ENCODE measurements around the gene OR52B2. TPM values are rescaled to one million over a fixed set of nuclear protein-coding genes. Genes with fewer than 3 reads are reported as not detected.

The OR52B2 gene
- total RNA-seq, result not detected

DNA sequence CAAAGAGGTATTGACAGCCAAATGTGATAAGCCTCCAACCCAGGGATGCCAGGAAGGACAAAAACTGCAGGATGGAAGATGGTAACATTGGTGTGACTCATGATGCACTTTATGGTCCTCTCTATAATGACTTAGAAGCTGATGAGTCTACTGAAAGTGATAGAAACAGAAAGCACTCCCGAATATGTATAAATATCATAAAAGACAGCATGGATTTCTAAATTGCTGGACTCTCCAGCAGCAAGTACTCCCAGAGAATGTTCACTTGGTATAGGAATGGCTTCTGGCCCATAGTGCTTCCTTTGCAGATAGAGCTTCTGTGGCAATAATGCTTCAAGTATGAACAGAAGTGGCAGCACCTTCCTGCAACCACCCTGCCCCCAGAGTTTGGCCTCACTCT lies at the start of gene OR52B2:
TSS of gene OR52B2 (minus strand) at position 101 of the 400 bp plus-strand sequence. CDS start at position 101, 0 bp downstream.
- WGBS, 2 donors, result 77 to 100% methylated on average over 1 of the region's 1 CpG
- intact Hi-C loops (cut with DNase I; ENCODE audit: low total_unique reads), result no loop called here
- TF ChIP-seq, protein P1, sequence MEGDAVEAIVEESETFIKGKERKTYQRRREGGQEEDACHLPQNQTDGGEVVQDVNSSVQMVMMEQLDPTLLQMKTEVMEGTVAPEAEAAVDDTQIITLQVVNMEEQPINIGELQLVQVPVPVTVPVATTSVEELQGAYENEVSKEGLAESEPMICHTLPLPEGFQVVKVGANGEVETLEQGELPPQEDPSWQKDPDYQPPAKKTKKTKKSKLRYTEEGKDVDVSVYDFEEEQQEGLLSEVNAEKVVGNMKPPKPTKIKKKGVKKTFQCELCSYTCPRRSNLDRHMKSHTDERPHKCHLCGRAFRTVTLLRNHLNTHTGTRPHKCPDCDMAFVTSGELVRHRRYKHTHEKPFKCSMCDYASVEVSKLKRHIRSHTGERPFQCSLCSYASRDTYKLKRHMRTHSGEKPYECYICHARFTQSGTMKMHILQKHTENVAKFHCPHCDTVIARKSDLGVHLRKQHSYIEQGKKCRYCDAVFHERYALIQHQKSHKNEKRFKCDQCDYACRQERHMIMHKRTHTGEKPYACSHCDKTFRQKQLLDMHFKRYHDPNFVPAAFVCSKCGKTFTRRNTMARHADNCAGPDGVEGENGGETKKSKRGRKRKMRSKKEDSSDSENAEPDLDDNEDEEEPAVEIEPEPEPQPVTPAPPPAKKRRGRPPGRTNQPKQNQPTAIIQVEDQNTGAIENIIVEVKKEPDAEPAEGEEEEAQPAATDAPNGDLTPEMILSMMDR (IDR thresholded peaks at IDR 0.05), result no peak
- no peak for TF ChIP-seq POLR2A (IDR thresholded peaks at IDR 0.05)
- DNase-seq (ENCODE audit: low spot score in 2 of 2), result no peak
- no peak within 1 kb of the TSS for H3K4me3 ChIP-seq (ENCODE audit: low read depth, poor library complexity, severe bottlenecking)

DNA sequence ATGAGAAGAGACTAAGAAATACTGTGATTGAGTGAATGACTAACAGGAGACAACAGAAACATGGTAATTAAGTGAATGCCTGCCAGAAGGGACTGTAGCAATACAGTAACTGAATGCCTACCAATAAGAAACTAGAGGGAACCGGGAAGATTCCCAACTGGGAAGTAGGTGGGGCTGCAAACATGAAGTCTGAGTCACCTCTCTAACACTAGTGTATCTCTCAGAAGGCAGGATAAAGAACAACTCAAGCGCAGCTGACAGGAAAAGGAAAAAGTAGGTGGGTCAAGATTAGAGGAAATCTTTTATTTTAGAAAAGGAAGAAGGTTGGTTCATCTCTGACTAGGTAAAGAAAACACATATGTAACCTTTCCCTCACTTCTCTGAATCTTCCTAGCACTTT lies 49.2 kb upstream of the OR52B2 start:
- intact Hi-C loops (cut with DNase I; ENCODE audit: low total_unique reads), result no loop called here
- DNase-seq (ENCODE audit: low spot score in 2 of 2), result peak in 1 of 2 donors; percentile 82
- WGBS, 2 donors, result 12 to 13% methylated on average over 2 of the region's 2 CpGs
- TF ChIP-seq, protein P1 (IDR thresholded peaks at IDR 0.05), result no peak
- TF ChIP-seq POLR2A (IDR thresholded peaks at IDR 0.05), result no peak
- no peak overlapping the region for H3K4me3 ChIP-seq (ENCODE audit: low read depth, poor library complexity, severe bottlenecking)

DNA sequence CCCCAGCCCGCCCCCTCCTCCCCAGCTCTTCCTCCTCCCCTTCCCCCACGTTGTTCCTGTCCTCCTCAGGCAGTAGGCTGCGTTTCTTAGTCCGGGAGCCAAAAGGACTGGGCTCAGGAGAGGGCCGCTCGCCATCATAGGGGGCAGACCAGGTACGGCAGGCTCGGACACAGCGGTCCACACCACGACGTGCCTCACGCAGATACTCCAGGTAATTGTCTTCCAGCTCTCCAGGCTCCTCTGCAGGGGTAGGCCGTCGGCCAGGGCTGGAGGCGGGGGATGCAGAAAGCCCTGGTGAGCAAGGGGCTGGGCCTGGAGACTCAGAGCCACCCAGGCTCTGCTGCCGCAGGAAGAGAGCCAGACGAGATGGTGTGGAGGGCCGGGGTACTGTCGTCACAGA lies 47.6 kb upstream of the OR52B2 start:
- DNase-seq (ENCODE audit: low spot score in 2 of 2), result no peak
- WGBS, 2 donors, result 86 to 88% methylated on average over 18 to 19 of the region's 19 CpGs

DNA sequence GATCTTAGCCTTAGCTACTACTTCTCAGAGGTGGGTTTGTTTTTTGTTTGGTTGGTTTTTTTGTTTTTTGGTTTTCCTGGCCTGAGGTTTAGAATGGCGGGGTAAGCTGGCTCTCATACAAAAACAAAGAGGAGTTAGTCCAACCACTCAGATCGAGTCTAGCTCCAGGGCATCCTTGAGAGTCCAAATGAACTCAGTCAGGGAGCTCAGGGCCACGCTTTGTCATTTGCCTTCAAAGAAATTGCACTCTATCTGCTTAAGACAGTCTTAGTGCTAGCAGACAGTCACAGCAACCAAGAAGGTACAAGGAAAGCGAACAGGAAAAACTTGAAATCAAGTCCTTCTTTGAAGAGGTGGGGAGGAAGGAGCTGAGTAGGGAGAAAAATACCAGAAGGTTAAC lies 46.4 kb upstream of the OR52B2 start:
- TF ChIP-seq, protein P1 (IDR thresholded peaks at IDR 0.05), result no peak
- TF ChIP-seq POLR2A (IDR thresholded peaks at IDR 0.05), result no peak
- DNase-seq (ENCODE audit: low spot score in 2 of 2), result no peak
- WGBS, 2 donors, result 71 to 75% methylated on average over 4 of the region's 4 CpGs
- H3K4me3 ChIP-seq (ENCODE audit: low read depth, poor library complexity, severe bottlenecking), result no peak overlapping the region
- intact Hi-C loops (cut with DNase I; ENCODE audit: low total_unique reads), result no loop called here

More for the DNA sequence above, 47.6 kb upstream of the OR52B2 start:
- intact Hi-C loops (cut with DNase I; ENCODE audit: low total_unique reads), result no loop called here
- TF ChIP-seq, protein P1 (IDR thresholded peaks at IDR 0.05), result no peak
- TF ChIP-seq POLR2A (IDR thresholded peaks at IDR 0.05), result no peak
- H3K4me3 ChIP-seq (ENCODE audit: low read depth, poor library complexity, severe bottlenecking), result no peak overlapping the region

DNA sequence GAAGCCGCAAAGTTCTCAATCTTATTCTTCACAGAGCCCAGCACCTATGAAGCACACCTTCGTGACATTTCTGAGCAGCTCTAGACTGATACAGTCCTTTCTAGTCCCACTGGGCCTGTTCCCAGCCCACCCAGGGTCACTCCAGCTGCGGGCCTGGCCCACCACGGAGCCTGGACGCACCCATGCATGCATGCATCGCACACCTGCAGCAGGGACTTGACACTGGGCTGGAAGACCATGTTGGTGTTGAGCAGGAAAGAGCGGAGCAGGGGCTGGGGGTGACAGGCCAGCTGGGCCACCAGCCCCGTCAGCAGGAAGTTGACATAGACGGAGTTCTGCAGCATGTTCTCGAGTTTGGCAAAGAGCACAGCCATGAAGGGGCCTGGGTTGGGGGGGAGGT lies 44.4 kb upstream of the OR52B2 start:
- intact Hi-C loops (cut with DNase I; ENCODE audit: low total_unique reads), result no loop called here

DNA sequence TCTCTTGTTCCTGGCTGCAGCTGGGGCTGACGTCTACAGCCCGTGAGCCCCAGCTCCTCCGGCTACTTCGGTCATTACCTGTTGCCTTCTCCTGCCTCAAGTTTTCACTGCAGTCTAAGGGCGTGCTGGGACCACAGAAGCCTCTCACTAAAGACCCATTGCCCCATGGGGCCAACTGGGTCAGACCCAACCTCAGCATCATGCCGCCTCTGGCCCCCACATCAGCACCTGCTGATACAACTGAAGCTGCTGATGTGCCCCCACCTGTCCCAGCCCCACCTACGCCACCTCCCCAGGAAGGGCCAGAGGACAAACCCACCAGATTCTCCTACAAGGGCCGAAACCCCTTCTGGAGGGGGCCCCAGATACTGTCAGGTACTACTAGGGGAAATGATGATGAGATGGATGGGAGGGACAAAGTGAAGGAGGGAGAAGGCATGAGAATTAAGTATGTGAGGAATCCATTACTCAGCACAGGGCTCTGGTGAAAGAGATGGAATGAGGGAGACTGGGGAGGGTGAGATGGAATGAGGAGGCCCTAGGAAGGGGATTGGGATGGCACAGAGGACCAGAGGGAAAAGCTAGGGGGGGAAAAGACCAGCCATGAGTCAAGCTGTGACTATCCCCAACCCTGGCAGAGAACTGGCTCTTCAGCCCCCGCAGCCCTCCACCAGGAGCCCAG lies 40.3 kb upstream of the OR52B2 start:
- DNase-seq (ENCODE audit: low spot score in 2 of 2), result no peak
- no peak overlapping the region for H3K4me3 ChIP-seq (ENCODE audit: low read depth, poor library complexity, severe bottlenecking)
- intact Hi-C loops (cut with DNase I; ENCODE audit: low total_unique reads), result no loop called here
- no peak for TF ChIP-seq POLR2A (IDR thresholded peaks at IDR 0.05)
- TF ChIP-seq, protein P1 (IDR thresholded peaks at IDR 0.05), result no peak
- WGBS, 2 donors, result 96 to 98% methylated on average over 9 of the region's 9 CpGs

More for the DNA sequence above, 44.4 kb upstream of the OR52B2 start:
- no peak overlapping the region for H3K4me3 ChIP-seq (ENCODE audit: low read depth, poor library complexity, severe bottlenecking)
- WGBS, 2 donors, result 94 to 99% methylated on average over 10 of the region's 10 CpGs
- DNase-seq (ENCODE audit: low spot score in 2 of 2), result no peak
- no peak for TF ChIP-seq POLR2A (IDR thresholded peaks at IDR 0.05)
